MCF 10A (cell line): ENCODE data around the gene ULK2. TPM values are rescaled to one million over a fixed set of nuclear protein-coding genes. Genes with fewer than 3 reads are reported as not detected.

Source experiments
- BruUV-seq: library from RNA; stranded (reverse); fragments of 400-500 nt; replicated peaks from 2 replicates; lab custom pipeline; 2021; lab: Mats Ljungman, UMichigan
- CTCF ChIA-PET: fragments of 300-600 bp; sonication (Branson Sonifier 250); formaldehyde crosslinking; extraction: SDS; loops from one replicate; lab custom pipeline; 2021; ENCODE audit warnings: antibody characterized with exemption, inconsistent platforms; lab: Yijun Ruan, JAX
- POLR2A ChIA-PET: fragments of 300-600, 350-650 bp; sonication (Branson Sonifier 250); formaldehyde crosslinking; extraction: SDS; loops from one replicate; lab custom pipeline; 2020; ENCODE audit warnings: antibody characterized with exemption, inconsistent platforms; lab: Yijun Ruan, JAX
- DNase-seq: peaks from one replicate; pipeline ENCODE4 v3.0.0-alpha.2; 2018; ENCODE audit not compliant: unreplicated experiment
- H3K27ac Mint-ChIP-seq: one replicate; pipeline ENCODE4 v1.8.0; 2022; ENCODE audit warnings: mild to moderate bottlenecking, low read depth, mixed read lengths; ENCODE audit not compliant: unreplicated experiment
- H3K27me3 Mint-ChIP-seq: one replicate; pipeline ENCODE4 v1.8.0; 2022; ENCODE audit warnings: mixed read lengths; ENCODE audit not compliant: insufficient read depth, unreplicated experiment
- H3K36me3 Mint-ChIP-seq: one replicate; pipeline ENCODE4 v1.8.0; 2022; ENCODE audit warnings: mild to moderate bottlenecking, moderate library complexity, mixed read lengths; ENCODE audit not compliant: insufficient read depth, unreplicated experiment
- H3K4me1 Mint-ChIP-seq: one replicate; pipeline ENCODE4 v1.8.0; 2022; ENCODE audit warnings: mixed read lengths; ENCODE audit not compliant: insufficient read depth, unreplicated experiment
- H3K4me3 Mint-ChIP-seq: one replicate; pipeline ENCODE4 v1.8.0; 2022; ENCODE audit warnings: mild to moderate bottlenecking, moderate library complexity, mixed read lengths; ENCODE audit not compliant: unreplicated experiment
- H3K9me3 Mint-ChIP-seq: one replicate; pipeline ENCODE4 v1.8.0; 2022; ENCODE audit warnings: mixed read lengths; ENCODE audit not compliant: unreplicated experiment
- intact Hi-C: fragments of 100-400 bp; cut with micrococcal nuclease; formaldehyde crosslinking; loops from 2 replicates; pipeline ENCODE4 v1.14.1; 2022
- total RNA-seq: library from RNA; stranded (reverse); gene quantifications from 2 replicates; pipeline ENCODE4 v1.2.3, GENCODE V29; 2022
- TF ChIP-seq, protein P1 (sequence below): fragments of 200-600 bp; IDR thresholded peaks from one replicate; pipeline ENCODE4 v1.8.0; 2022; ENCODE audit warnings: antibody characterized with exemption, mild to moderate bottlenecking; ENCODE audit not compliant: unreplicated experiment

ULK2 gene
- total RNA-seq, 1 experiment from 2014 or later, result 7.9 TPM

DNA sequence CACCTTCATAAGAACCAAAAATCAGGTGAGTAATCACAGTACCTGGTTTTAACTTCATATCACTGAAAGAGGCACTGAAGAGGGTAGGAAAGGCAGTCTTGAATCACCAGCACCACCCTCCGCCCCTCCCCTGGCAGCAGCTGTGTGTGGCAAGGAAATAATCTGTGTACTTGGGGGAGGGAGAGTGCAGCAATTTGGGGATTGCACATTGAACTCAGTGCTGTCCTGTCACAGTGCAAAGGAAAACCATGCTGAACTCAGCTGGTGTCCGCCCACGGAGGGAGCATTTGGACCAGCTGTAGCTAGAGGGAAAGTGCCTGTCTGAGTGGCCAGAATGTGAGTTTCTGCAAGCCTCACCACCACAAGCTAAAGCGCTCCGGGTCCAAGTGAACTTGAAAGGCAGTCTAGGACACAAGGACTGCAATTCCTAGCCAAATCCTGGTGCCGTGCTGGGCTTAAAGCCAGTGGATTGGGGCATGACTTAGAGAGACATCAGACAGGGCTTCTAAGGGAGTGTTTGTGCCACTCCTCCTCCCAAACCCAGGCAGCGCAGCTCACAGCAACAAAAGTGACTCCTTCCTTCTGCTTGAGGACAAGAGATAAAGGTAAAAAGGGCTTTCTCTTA, 79.9 kb downstream of the ULK2 start:
- TF ChIP-seq, protein P1, sequence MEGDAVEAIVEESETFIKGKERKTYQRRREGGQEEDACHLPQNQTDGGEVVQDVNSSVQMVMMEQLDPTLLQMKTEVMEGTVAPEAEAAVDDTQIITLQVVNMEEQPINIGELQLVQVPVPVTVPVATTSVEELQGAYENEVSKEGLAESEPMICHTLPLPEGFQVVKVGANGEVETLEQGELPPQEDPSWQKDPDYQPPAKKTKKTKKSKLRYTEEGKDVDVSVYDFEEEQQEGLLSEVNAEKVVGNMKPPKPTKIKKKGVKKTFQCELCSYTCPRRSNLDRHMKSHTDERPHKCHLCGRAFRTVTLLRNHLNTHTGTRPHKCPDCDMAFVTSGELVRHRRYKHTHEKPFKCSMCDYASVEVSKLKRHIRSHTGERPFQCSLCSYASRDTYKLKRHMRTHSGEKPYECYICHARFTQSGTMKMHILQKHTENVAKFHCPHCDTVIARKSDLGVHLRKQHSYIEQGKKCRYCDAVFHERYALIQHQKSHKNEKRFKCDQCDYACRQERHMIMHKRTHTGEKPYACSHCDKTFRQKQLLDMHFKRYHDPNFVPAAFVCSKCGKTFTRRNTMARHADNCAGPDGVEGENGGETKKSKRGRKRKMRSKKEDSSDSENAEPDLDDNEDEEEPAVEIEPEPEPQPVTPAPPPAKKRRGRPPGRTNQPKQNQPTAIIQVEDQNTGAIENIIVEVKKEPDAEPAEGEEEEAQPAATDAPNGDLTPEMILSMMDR, result no peak
- CTCF ChIA-PET, result no interaction called here
- Mint-ChIP-seq H3K4me1 (peaks cover 6% of the 10 kb centered on the region), H3K36me3 (peaks cover 41% of the 10 kb centered on the region), H3K27me3 (no peaks in the 10 kb centered on the region), H3K9me3 (no peaks in the 10 kb centered on the region), H3K4me3 (no peak overlapping the region), H3K27ac (peak overlapping the region; percentile 64)
- no peak for DNase-seq
- BruUV-seq, result no TSS peak
- POLR2A ChIA-PET, result interaction anchor here (1.5 to 1.6 kb wide), 2 partner anchors 13 to 141 kb away, joined by 4 to 5 read pairs; no protein-coding TSS in a partner anchor
- intact Hi-C loops, result no loop called here

DNA sequence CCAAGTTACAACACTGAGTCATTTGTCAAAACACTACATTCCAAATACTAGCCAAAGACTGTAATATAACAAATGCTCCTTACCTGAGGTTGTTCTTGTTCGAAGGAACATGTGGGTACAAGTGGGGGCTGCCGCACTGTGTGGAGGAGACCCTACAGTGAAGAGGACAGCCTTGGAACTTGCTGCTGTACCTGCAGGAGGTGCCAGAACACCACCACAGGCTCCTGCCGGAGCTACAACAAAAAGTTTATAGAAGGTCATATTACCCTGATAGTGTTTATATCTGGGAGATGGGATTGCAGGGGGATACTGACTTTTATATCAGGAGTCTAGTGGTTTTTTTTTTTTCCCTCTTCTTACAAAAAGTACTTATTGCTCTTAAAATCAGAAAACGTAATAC, 81.9 kb downstream of the ULK2 start:
- CTCF ChIA-PET, result interaction anchor here (0.6 kb wide), 1 partner anchor 27 kb away, joined by 4 read pairs; no protein-coding TSS in a partner anchor
- Mint-ChIP-seq H3K27me3 (no peaks in the 10 kb centered on the region), H3K36me3 (peaks cover 24% of the 10 kb centered on the region), H3K4me1 (peaks cover 6% of the 10 kb centered on the region), H3K4me3 (no peak overlapping the region), H3K27ac (no peak overlapping the region), H3K9me3 (no peaks in the 10 kb centered on the region)
- POLR2A ChIA-PET, result interaction anchor here (0.6 kb wide), 1 partner anchor 89 kb away, joined by 3 read pairs; no protein-coding TSS in a partner anchor
- TF ChIP-seq, protein P1, result no peak
- intact Hi-C loops, result no loop called here
- no peak for DNase-seq
- no TSS peak for BruUV-seq

DNA sequence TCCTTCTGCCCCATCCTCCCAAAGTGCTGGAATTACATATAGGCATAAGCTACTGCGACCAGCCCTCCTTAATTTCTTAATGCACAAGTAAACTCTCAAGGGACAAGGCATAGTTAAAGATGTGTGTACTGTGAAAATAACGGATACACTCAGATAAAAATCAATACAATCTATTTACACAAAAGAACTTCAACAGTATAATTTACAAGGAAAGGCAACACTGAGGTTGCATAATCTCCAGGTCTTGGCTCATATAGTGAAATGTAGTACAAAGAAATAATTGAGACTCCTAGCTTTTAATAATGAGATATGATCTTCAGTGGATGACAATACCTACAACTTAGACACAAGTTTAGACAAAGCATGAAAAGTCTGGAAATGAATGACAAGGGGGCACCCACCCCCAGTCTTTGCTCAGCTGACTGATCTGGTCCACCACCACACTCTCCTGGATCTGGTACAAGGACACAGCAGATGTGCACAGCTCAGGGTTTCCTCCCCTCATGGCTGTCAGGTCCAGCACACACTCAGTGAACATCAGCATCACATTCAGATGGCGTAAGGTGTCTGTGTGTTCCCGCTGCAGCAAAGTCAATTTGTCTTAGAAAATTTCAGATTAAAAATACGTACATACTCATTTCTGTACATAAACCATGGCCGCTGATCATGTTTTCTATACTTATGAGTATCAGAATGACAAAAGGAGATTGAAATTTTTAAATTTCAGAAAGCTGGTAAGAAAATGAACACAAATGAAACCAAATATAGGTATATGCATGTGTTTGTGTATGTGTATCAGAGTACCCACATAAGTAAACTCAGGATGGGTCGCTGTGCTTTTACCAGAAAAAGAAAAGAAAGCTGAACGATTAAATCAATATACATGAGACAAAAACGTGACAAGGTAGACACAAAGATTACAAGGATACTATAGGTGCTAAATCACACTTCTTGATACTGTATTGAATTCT, 86.0 kb downstream of the ULK2 start:
- H3K4me3 Mint-ChIP-seq, result no peak overlapping the region
- DNase-seq, result no peak
- TF ChIP-seq, protein P1, result no peak
- no peaks in the 10 kb centered on the region for H3K27me3 Mint-ChIP-seq
- intact Hi-C loops, result no loop called here
- H3K4me1 Mint-ChIP-seq, result no peaks in the 10 kb centered on the region
- ChIA-PET POLR2A (interaction anchor here (1.0 kb wide), 1 partner anchor 9 kb away, joined by 5 read pairs; no protein-coding TSS in a partner anchor), CTCF (interaction anchor here (0.8 to 8.3 kb wide), 2 partner anchors 15 to 54 kb away, joined by 3 to 39 read pairs; no protein-coding TSS in a partner anchor)
- no peaks in the 10 kb centered on the region for H3K9me3 Mint-ChIP-seq
- H3K36me3 Mint-ChIP-seq, result peaks cover 32% of the 10 kb centered on the region
- BruUV-seq, result no TSS peak
- H3K27ac Mint-ChIP-seq, result no peak overlapping the region

DNA sequence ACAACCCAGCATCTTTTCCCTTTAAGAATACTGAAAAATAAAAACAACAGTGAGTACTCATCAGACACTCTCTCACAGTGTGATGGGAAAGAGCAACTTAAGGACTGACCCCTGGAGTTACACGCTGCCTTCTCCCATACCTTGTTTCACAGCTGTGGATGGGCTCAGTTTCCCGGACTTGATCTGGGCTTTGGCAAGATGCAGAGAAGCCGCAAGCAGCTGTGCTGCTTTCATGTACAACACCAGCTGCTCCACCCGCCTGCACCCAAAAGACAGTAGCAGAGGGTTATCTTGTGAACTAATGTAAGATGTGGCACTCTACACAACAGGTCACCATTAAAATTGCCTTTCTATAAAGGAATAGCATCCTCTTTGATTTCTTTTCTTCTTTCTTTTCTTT, 86.9 kb downstream of the ULK2 start:
- intact Hi-C loops, result no loop called here
- BruUV-seq, result no TSS peak
- CTCF ChIA-PET, result interaction anchor here (0.6 to 8.3 kb wide), 4 partner anchors 14 to 267 kb away, joined by 3 to 39 read pairs (median 3); no protein-coding TSS in a partner anchor

More for the DNA sequence above, 86.9 kb downstream of the ULK2 start:
- no peaks in the 10 kb centered on the region for H3K9me3 Mint-ChIP-seq
- POLR2A ChIA-PET, result interaction anchor here (0.7 kb wide), 1 partner anchor 61 kb away, joined by 4 read pairs; no protein-coding TSS in a partner anchor
- H3K4me3 Mint-ChIP-seq, result no peak overlapping the region
- H3K27ac Mint-ChIP-seq, result no peak overlapping the region
- no peaks in the 10 kb centered on the region for H3K27me3 Mint-ChIP-seq
- H3K36me3 Mint-ChIP-seq, result peaks cover 39% of the 10 kb centered on the region
- TF ChIP-seq, protein P1, result no peak
- no peak for DNase-seq
- H3K4me1 Mint-ChIP-seq, result no peaks in the 10 kb centered on the region
